HepG2 (cell line): ENCODE measurements around the gene BEX3. TPM values are rescaled to one million over a fixed set of nuclear protein-coding genes. Genes with fewer than 3 reads are reported as not detected.

Experiments used
- ATAC-seq: fragments of 200-7000 bp; cut with Tn5 transposase; 3 replicates; pipeline ENCODE4 v1.9.1; 2020; ENCODE audit warnings: mild to moderate bottlenecking, moderate library complexity
- BruUV-seq: library from RNA; stranded (reverse); fragments of 400-500 nt; replicated peaks from 2 replicates; lab custom pipeline; 2021; lab: Mats Ljungman, UMichigan
- CTCF ChIA-PET: fragments of 300-600 bp; formaldehyde crosslinking; extraction: SDS; loops from one replicate; lab custom pipeline; 2021; ENCODE audit warnings: low total read pairs, inconsistent platforms, low intra/inter-chr PET ratio; lab: Yijun Ruan, JAX
- POLR2A ChIA-PET: fragments of 350-600 bp; sonication (Branson Sonifier 250); formaldehyde crosslinking; loops from one replicate; lab custom pipeline; 2020; ENCODE audit warnings: antibody characterized with exemption, inconsistent platforms; lab: Yijun Ruan, JAX
- DNase-seq: peaks from one replicate; pipeline ENCODE4 v3.0.0-alpha.2; 2015; ENCODE audit warnings: low spot score
- FAIRE-seq: peaks from 3 replicates; lab custom pipeline; 2011; peaks lifted over from hg19 to GRCh38; lab: Jason Lieb, UNC
- H2AFZ ChIP-seq: one replicate; pipeline ENCODE4 v1.6.1; 2011; ENCODE audit warnings: low read length, inconsistent platforms
- H3K27ac ChIP-seq: fragments of 300-600 bp; 3 replicates; pipeline ENCODE4 v1.8.0; 2011; ENCODE audit warnings: mixed run types, mild to moderate bottlenecking, mixed read lengths, low read length, inconsistent platforms; ENCODE audit not compliant: insufficient read depth; ENCODE audit errors: extremely low read length
- H3K27me3 ChIP-seq, 2 experiments: fragments of 200-600 bp in 1 of 2; 2 replicates in 1 of 2; 3 replicates in 1 of 2; pipeline versions ENCODE4 v1.6.0 to v1.8.0; 2011; ENCODE audit warnings: low read length in 2 of 2, mild to moderate bottlenecking in 2 of 2, moderate library complexity in 2 of 2, inconsistent platforms in 1 of 2; ENCODE audit not compliant: insufficient read depth in 2 of 2, control insufficient read depth in 1 of 2
- H3K36me3 ChIP-seq, 2 experiments: fragments of 200-600 bp in 1 of 2; replicated peaks in 1 of 2; 2 replicates in 1 of 2; 3 replicates in 1 of 2; pipeline versions ENCODE4 v1.5.1 to v1.8.0; 2011; ENCODE audit warnings: low read length in 2 of 2, inconsistent platforms in 1 of 2; ENCODE audit not compliant: insufficient read depth in 2 of 2, control insufficient read depth in 1 of 2
- H3K4me1 ChIP-seq: 2 replicates; pipeline ENCODE4 v1.5.1; 2012; ENCODE audit warnings: low read length, inconsistent platforms; ENCODE audit not compliant: insufficient read depth
- H3K4me2 ChIP-seq: 2 replicates; pipeline ENCODE4 v1.6.0; 2011; ENCODE audit warnings: low read depth, low read length, inconsistent platforms
- H3K4me3 ChIP-seq, 3 experiments: fragments of 200-600 bp in 1 of 3; sonication (generic), shearing (Covaris generic) in 1 of 3; replicated peaks in 1 of 3; 2 replicates each; pipeline ENCODE4 v1.5.1; 2011 to 2016; ENCODE audit warnings: low read length in 3 of 3, inconsistent platforms in 2 of 3, low read depth in 2 of 3, mild to moderate bottlenecking in 2 of 3, control low read depth in 1 of 3, mixed read lengths in 1 of 3; ENCODE audit not compliant: insufficient read depth in 1 of 3
- H3K79me2 ChIP-seq: one replicate; pipeline ENCODE4 v1.6.1; 2011; ENCODE audit warnings: low read length, inconsistent platforms; ENCODE audit not compliant: insufficient read depth
- H3K9ac ChIP-seq: 2 replicates; pipeline ENCODE4 v1.6.0; 2011; ENCODE audit warnings: mild to moderate bottlenecking, low read depth, low read length, inconsistent platforms; ENCODE audit not compliant: insufficient read depth
- H3K9me3 ChIP-seq: 2 replicates; pipeline ENCODE4 v1.5.1; 2012; ENCODE audit warnings: mild to moderate bottlenecking, low read length
- H4K20me1 ChIP-seq: 2 replicates; pipeline ENCODE4 v1.6.0; 2011; ENCODE audit warnings: inconsistent platforms, mild to moderate bottlenecking, low read length, moderate library complexity; ENCODE audit not compliant: insufficient read depth
- ATF1 ChIP-seq: IDR thresholded peaks from 2 replicates; pipeline ENCODE4 v1.6.1; 2016; ENCODE audit warnings: mild to moderate bottlenecking, control low read depth
- PATZ1 ChIP-seq: sonication (generic); formaldehyde crosslinking; IDR thresholded peaks from 2 replicates; pipeline ENCODE4 v1.4.0; 2020; ENCODE audit warnings: missing genetic modification reagents
- RFXAP ChIP-seq: sonication (generic); formaldehyde crosslinking; IDR thresholded peaks from 2 replicates; pipeline ENCODE4 v1.4.0; 2020; ENCODE audit warnings: missing genetic modification reagents, borderline replicate concordance
- RNF2 ChIP-seq: fragments of 450-650 bp; conservative IDR thresholded peaks from 2 replicates; pipeline ENCODE4 v1.6.1; 2016; ENCODE audit warnings: low read depth
- SIN3B ChIP-seq: fragments of 150-350 bp; IDR thresholded peaks from 2 replicates; pipeline ENCODE4 v1.6.1; 2014; ENCODE audit warnings: low read length
- STAG1 ChIP-seq: sonication (generic); formaldehyde crosslinking; IDR thresholded peaks from 2 replicates; pipeline ENCODE4 v1.4.0; 2020; ENCODE audit warnings: missing genetic modification reagents
- TRIM22 ChIP-seq: fragments of 450-650 bp; IDR thresholded peaks from 2 replicates; pipeline ENCODE4 v1.6.1; 2017
- ZFX ChIP-seq: sonication (generic); formaldehyde crosslinking; IDR thresholded peaks from 2 replicates; pipeline ENCODE4 v1.4.0; 2020; ENCODE audit warnings: mild to moderate bottlenecking, low read depth, missing genetic modification reagents, moderate library complexity
- ZNF101 ChIP-seq: sonication (generic); formaldehyde crosslinking; IDR thresholded peaks from 2 replicates; pipeline ENCODE4 v1.4.0; 2020; ENCODE audit warnings: mild to moderate bottlenecking, low read depth, missing genetic modification reagents, borderline replicate concordance
- ZNF138 ChIP-seq: sonication (generic); formaldehyde crosslinking; IDR thresholded peaks from 2 replicates; pipeline ENCODE4 v1.5.0; 2020; ENCODE audit warnings: mild to moderate bottlenecking, low read depth, missing genetic modification reagents
- ZNF282 ChIP-seq: fragments of 450-650 bp; IDR thresholded peaks from 2 replicates; pipeline ENCODE4 v1.6.1; 2018; ENCODE audit not compliant: partially characterized antibody
- WGBS: methylation state at CpG from one replicate; pipeline ENCODE4 v1.1.6; 2017; ENCODE audit warnings: low lambda C conversion rate; 5-methylcytosine and 5-hydroxymethylcytosine counted together
- in situ Hi-C: cut with HindIII; loops from 2 replicates; pipeline ENCODE4 v1.10.0; 2017; ENCODE audit warnings: low pct_unique_long_range_greater_than_20kb; ENCODE audit not compliant: extremely low pct_ligation_motif_present
- intact Hi-C: fragments of 100-400 bp; cut with micrococcal nuclease; formaldehyde crosslinking; loops from one replicate; pipeline ENCODE4 v1.10.0; 2022; ENCODE audit not compliant: unreplicated experiment
- polyA plus RNA-seq, 8 experiments: library from polyadenylated mRNA; depleted of rRNA in 3 of 8; stranded (reverse) in 7 of 8; unstranded in 1 of 8; fragments of >200 nt; fragmentation: Illumina TruSeq in 4 of 8; extraction: Trizol in 4 of 8; gene quantifications; 2 replicates each; pipeline versions ENCODE4 v1.2.1 to v1.2.3, GENCODE V29; 2011 to 2016; ENCODE audit warnings: low read depth in 4 of 8, missing spikeins in 1 of 8, mixed read lengths in 1 of 8; ENCODE audit not compliant: insufficient read depth in 1 of 8
- total RNA-seq, 5 experiments: library from RNA; depleted of rRNA; stranded (reverse); fragments of >200 nt; fragmentation: Illumina TruSeq; extraction: Trizol; gene quantifications; 2 replicates each; pipeline ENCODE4 v1.2.3, GENCODE V29; 2016; ENCODE audit warnings: low read depth in 1 of 5
- TF ChIP-seq, protein P1 (sequence below): sonication (generic); formaldehyde crosslinking; IDR thresholded peaks from 2 replicates; pipeline ENCODE4 v1.4.0; 2020; ENCODE audit warnings: missing genetic modification reagents

The BEX3 gene
- total and polyA plus RNA-seq, 2 of the 13 experiments (the other 11 are each of a cell fraction or from before 2014, with no cell fraction given), result 50.9 to 55.8 TPM

- no peaks in the 10 kb centered on the region for H3K27me3 ChIP-seq
- TF ChIP-seq ZFX, result no peak
- TF ChIP-seq SIN3B, result no peak
- TF ChIP-seq TRIM22, result no peak
- TF ChIP-seq ZNF101 (CRISPR knock-in tag), result no peak
- no peak for TF ChIP-seq ZNF282
- TF ChIP-seq ZNF138 (CRISPR knock-in tag), result no peak
- TF ChIP-seq RNF2, result no peak
- TF ChIP-seq PATZ1 (CRISPR knock-in tag), result no peak
- TF ChIP-seq ATF1 (CRISPR knock-in tag), result no peak
- TF ChIP-seq, protein P1, sequence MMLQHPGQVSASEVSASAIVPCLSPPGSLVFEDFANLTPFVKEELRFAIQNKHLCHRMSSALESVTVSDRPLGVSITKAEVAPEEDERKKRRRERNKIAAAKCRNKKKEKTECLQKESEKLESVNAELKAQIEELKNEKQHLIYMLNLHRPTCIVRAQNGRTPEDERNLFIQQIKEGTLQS (CRISPR knock-in tag), result no peak
- no peak for TF ChIP-seq RFXAP (CRISPR knock-in tag)
- no peak for TF ChIP-seq STAG1 (CRISPR knock-in tag)
- FAIRE-seq (no peak), DNase-seq (no peak), ATAC-seq (no peak)
- no peak overlapping the region for H3K9ac ChIP-seq
- no peaks in the 10 kb centered on the region for H4K20me1 ChIP-seq
- no peaks in the 10 kb centered on the region for H3K9me3 ChIP-seq
- 0% methylated on average over 1 of the region's 1 CpG for WGBS
- BruUV-seq, result no TSS peak
- ChIA-PET CTCF (no interaction called here), POLR2A (no interaction called here)
- no peaks in the 10 kb centered on the region for H3K36me3 ChIP-seq
- no peak overlapping the region for H2AFZ ChIP-seq
- H3K27ac ChIP-seq, result no peak overlapping the region
- intact Hi-C loops (no loop called here), in situ Hi-C loops (no loop called here)
- H3K4me3 ChIP-seq, result no peak overlapping the region
- no peaks in the 10 kb centered on the region for H3K79me2 ChIP-seq
- H3K4me1 ChIP-seq, result 0 out of 2 replicates have a peak, but pooled peaks cover 9% of the 10 kb centered on the region
- no peak overlapping the region for H3K4me2 ChIP-seq
Measured at GRCh38 chrX:103400931-103401330, 24.6 kb downstream of the BEX3 start.
